ENCODE results near the gene GATAD2A. TPM values are rescaled to one million over a fixed set of nuclear protein-coding genes. Genes with fewer than 3 reads are reported as not detected.

Gene GATAD2A
- total and polyA plus RNA-seq, 2 of the 13 experiments (the other 11 are each of a cell fraction or from before 2014, with no cell fraction given): 16.8 to 28.6 TPM

GRCh38 chr19:19463348-19464117 lies 58.1 kb downstream of the GATAD2A start:
- peaks cover 56% of the 10 kb centered on the region for H3K79me2 ChIP-seq (ENCODE audit: insufficient read depth, low read length)
- no peak overlapping the region for H3K27ac ChIP-seq (ENCODE audit: extremely low read length, insufficient read depth, low read length)
- DNase-seq (ENCODE audit: low spot score): no peak
- WGBS (ENCODE audit: low lambda C conversion rate): 97% methylated on average over 11 of the region's 19 CpGs
- no peak overlapping the region for H2AFZ ChIP-seq (ENCODE audit: low read length)
- intact Hi-C loops (cut with micrococcal nuclease; ENCODE audit: unreplicated experiment): no loop called here
- H3K4me2 ChIP-seq (ENCODE audit: low read depth, low read length): no peak overlapping the region
- ChIA-PET POLR2A (no interaction called here), CTCF (ENCODE audit: low intra/inter-chr PET ratio, low total read pairs) (no interaction called here)
- peaks cover 26 to 40% of the 10 kb centered on the region in 2 experiments for H3K36me3 ChIP-seq (replicated peaks in 1 of 2; ENCODE audit: control insufficient read depth in 1 of 2, insufficient read depth in 2 of 2, low read length in 2 of 2)
- BruUV-seq (replicated peaks): no TSS peak
- H3K9ac ChIP-seq (ENCODE audit: insufficient read depth, low read depth, low read length): no peak overlapping the region
- peaks cover 12% of the 10 kb centered on the region for H3K9me3 ChIP-seq (ENCODE audit: low read length)
- H3K4me3 ChIP-seq (replicated peaks in 1 of 3; ENCODE audit: insufficient read depth in 1 of 3, low read depth in 2 of 3, low read length in 3 of 3): no peak overlapping the region
- ATAC-seq: no peak
- FAIRE-seq: no peak
- in situ Hi-C loops (cut with HindIII; ENCODE audit: extremely low pct_ligation_motif_present, low pct_unique_long_range_greater_than_20kb): no loop called here
- peaks cover 30% of the 10 kb centered on the region for H3K4me1 ChIP-seq (ENCODE audit: insufficient read depth, low read length)
- H3K27me3 ChIP-seq (ENCODE audit: control insufficient read depth in 1 of 2, insufficient read depth in 2 of 2, low read length in 2 of 2): no peaks in the 10 kb centered on the region
- TF ChIP-seq HNRNPLL (IDR thresholded peaks at IDR 0.05; ENCODE audit: low read depth, low read length, poor library complexity, severe bottlenecking) (no peak), ZEB1 (IDR thresholded peaks at IDR 0.05; ENCODE audit: insufficient replicate concordance, low read depth) (no peak), DPF2 (CRISPR knock-in tag; IDR thresholded peaks at IDR 0.05; ENCODE audit: borderline replicate concordance, low read depth) (no peak), ZNF33B (CRISPR knock-in tag; IDR thresholded peaks at IDR 0.05) (no peak), RARA (CRISPR knock-in tag; IDR thresholded peaks at IDR 0.05) (no peak)
- TF ChIP-seq, protein P1, sequence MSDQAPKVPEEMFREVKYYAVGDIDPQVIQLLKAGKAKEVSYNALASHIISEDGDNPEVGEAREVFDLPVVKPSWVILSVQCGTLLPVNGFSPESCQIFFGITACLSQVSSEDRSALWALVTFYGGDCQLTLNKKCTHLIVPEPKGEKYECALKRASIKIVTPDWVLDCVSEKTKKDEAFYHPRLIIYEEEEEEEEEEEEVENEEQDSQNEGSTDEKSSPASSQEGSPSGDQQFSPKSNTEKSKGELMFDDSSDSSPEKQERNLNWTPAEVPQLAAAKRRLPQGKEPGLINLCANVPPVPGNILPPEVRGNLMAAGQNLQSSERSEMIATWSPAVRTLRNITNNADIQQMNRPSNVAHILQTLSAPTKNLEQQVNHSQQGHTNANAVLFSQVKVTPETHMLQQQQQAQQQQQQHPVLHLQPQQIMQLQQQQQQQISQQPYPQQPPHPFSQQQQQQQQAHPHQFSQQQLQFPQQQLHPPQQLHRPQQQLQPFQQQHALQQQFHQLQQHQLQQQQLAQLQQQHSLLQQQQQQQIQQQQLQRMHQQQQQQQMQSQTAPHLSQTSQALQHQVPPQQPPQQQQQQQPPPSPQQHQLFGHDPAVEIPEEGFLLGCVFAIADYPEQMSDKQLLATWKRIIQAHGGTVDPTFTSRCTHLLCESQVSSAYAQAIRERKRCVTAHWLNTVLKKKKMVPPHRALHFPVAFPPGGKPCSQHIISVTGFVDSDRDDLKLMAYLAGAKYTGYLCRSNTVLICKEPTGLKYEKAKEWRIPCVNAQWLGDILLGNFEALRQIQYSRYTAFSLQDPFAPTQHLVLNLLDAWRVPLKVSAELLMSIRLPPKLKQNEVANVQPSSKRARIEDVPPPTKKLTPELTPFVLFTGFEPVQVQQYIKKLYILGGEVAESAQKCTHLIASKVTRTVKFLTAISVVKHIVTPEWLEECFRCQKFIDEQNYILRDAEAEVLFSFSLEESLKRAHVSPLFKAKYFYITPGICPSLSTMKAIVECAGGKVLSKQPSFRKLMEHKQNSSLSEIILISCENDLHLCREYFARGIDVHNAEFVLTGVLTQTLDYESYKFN (CRISPR knock-in tag; conservative IDR thresholded peaks at IDR 0.05): no peak
- peaks cover 40% of the 10 kb centered on the region; the same call in 1 of the 2 replicates for H4K20me1 ChIP-seq (ENCODE audit: insufficient read depth, low read length)
